ACC112 (cell line): ENCODE results near the gene SCN2A.

Experiments
- H2AFZ ChIP-seq: fragments of 200-600 bp; sonication (generic); one replicate; pipeline ENCODE4 v1.6.0; 2017; ENCODE audit warnings: antibody characterized with exemption, low read length; ENCODE audit not compliant: unreplicated experiment
- H3K27ac ChIP-seq: fragments of 200-600 bp; sonication (generic); 2 replicates; pipeline ENCODE4 v1.5.1; 2014; ENCODE audit warnings: low read depth, mild to moderate bottlenecking, antibody characterized with exemption, low read length, moderate library complexity
- H3K27me3 ChIP-seq: fragments of 200-600 bp; sonication (generic); 2 replicates; pipeline ENCODE4 v1.6.1; 2014; ENCODE audit warnings: mild to moderate bottlenecking, antibody characterized with exemption, low read length, moderate library complexity, mixed read lengths; ENCODE audit not compliant: insufficient read depth
- H3K36me3 ChIP-seq: fragments of 200-600 bp; sonication (generic); 2 replicates; pipeline ENCODE4 v1.6.1; 2016; ENCODE audit warnings: mild to moderate bottlenecking, antibody characterized with exemption, low read length, moderate library complexity, mixed read lengths; ENCODE audit not compliant: insufficient read depth
- H3K4me1 ChIP-seq: fragments of 200-600 bp; sonication (generic); one replicate; pipeline ENCODE4 v1.6.1; 2016; ENCODE audit warnings: low read length, mixed read lengths; ENCODE audit not compliant: insufficient read depth, unreplicated experiment, control insufficient read depth
- H3K4me3 ChIP-seq: fragments of 200-600 bp; sonication (generic); 2 replicates; pipeline ENCODE4 v1.5.1; 2014; ENCODE audit warnings: mild to moderate bottlenecking, low read depth, low read length
- H3K79me2 ChIP-seq: fragments of 200-600 bp; sonication (generic); one replicate; pipeline ENCODE4 v1.6.0; 2016; ENCODE audit warnings: low read length; ENCODE audit not compliant: control insufficient read depth, unreplicated experiment, insufficient read depth

The SCN2A gene

DNA sequence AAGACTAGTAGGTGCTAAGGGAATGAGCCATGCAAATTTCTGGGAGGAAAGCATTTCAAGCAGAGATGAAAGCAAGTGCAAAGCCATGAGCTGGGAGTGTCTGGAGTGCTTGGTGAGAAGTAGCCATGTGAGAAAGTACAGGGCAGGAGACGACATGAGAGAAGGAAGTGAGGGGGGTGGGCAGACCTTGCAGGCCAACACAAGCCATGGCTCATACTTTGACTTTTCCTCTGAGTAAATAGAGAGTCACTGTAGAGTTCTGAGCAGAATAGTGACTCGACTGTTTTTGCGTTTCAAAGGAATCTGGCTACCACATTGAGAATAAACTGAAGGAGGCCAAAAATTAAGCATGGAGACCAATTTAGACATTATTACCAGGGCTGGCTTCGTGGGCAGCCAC, 42.2 kb downstream of the SCN2A start:
- no peaks in the 10 kb centered on the region for H3K79me2 ChIP-seq
- H3K27ac ChIP-seq, result no peak overlapping the region
- no peaks in the 10 kb centered on the region for H3K4me1 ChIP-seq
- H3K4me3 ChIP-seq, result no peak overlapping the region
- no peaks in the 10 kb centered on the region for H3K36me3 ChIP-seq
- H2AFZ ChIP-seq, result no peak overlapping the region
- H3K27me3 ChIP-seq, result no peaks in the 10 kb centered on the region

GRCh38 chr2:165283342-165283741, 44.1 kb downstream of the SCN2A start:
- H3K4me3 ChIP-seq, result no peak overlapping the region
- H3K4me1 ChIP-seq, result no peaks in the 10 kb centered on the region
- no peaks in the 10 kb centered on the region for H3K27me3 ChIP-seq
- H3K79me2 ChIP-seq, result no peaks in the 10 kb centered on the region
- no peak overlapping the region for H3K27ac ChIP-seq
- no peak overlapping the region for H2AFZ ChIP-seq
- H3K36me3 ChIP-seq, result no peaks in the 10 kb centered on the region

- H3K4me3 ChIP-seq, result no peak overlapping the region
- H2AFZ ChIP-seq, result no peak overlapping the region
- H3K27ac ChIP-seq, result no peak overlapping the region
- H3K36me3 ChIP-seq, result no peaks in the 10 kb centered on the region
- H3K4me1 ChIP-seq, result no peaks in the 10 kb centered on the region
- no peaks in the 10 kb centered on the region; the same call in 1 of the 2 replicates for H3K27me3 ChIP-seq
- H3K79me2 ChIP-seq, result no peaks in the 10 kb centered on the region
These were observed 48.0 kb downstream of the SCN2A start for GRCh38 chr2:165287094-165287778.

DNA sequence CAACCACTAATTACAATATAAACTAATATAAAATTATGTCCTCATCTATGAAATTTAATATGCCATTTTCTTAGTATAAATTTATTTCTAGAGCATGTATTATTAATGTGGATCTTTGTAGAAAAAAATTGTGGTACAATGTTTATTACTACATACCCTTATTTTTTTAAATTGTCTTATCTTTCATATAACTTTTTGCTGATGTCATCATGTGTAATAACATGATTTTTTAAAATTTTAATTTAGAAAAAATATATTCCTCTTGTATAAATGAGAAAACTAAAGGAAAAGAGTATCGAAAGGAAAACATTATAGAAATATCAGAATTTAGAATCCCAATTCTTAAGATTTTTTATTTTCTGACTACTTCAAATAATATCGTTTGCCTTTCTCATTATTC, 49.9 kb downstream of the SCN2A start:
- H3K27ac ChIP-seq, result no peak overlapping the region
- no peak overlapping the region for H3K4me3 ChIP-seq
- no peaks in the 10 kb centered on the region; the same call in 1 of the 2 replicates for H3K27me3 ChIP-seq

DNA sequence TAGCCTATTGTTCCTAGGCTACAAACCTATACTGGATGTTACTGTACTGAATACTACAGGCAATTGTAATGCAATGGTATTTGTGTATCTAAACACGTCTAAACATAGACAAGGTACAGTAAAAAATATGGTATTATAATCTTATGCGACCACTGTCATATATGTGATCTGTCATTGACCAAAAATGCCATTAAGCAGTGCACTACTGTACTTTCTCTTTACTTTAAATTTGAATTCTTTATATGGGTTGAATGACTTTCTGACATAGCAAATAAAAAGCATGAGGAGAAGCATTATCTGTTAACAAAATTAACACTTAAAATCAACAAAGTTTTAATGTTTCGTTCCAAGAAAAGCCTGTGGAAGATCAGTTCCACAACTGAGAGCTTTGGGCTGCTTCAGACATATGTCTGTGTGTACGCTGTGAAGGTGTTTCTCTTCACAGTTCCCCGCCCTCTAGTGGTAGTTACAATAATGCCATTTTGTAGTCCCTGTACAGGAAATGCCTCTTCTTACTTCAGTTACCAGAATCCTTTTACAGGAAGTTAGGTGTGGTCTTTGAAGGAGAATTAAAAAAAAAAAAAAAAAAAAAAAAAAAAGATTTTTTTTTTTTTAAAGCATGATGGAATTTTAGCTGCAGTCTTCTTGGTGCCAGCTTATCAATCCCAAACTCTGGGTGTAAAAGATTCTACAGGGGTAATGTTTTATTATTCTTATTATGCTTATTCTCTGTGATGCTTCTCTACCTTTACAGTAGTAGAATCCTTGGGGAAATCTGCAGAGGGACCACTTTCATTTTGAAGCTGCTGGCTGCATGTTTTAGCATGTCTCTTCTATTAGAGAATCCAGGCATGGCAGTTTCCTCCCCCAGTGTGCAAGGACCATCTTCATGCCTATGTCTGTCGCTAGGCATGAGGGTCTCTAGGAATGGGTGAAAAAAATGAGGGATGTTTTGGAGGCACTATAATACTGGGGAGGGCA, 54.5 kb downstream of the SCN2A start:
- peak overlapping the region; percentile 75 for H3K4me3 ChIP-seq
- H3K27me3 ChIP-seq, result no peaks in the 10 kb centered on the region; the same call in 1 of the 2 replicates
- no peaks in the 10 kb centered on the region for H3K79me2 ChIP-seq
- peak overlapping the region; percentile 57 for H2AFZ ChIP-seq
- H3K36me3 ChIP-seq, result no peaks in the 10 kb centered on the region
- no peaks in the 10 kb centered on the region for H3K4me1 ChIP-seq
- no peak overlapping the region for H3K27ac ChIP-seq

More for the DNA sequence above, 49.9 kb downstream of the SCN2A start:
- no peak overlapping the region for H2AFZ ChIP-seq
- no peaks in the 10 kb centered on the region for H3K36me3 ChIP-seq
- H3K4me1 ChIP-seq, result no peaks in the 10 kb centered on the region
- no peaks in the 10 kb centered on the region for H3K79me2 ChIP-seq

- Histone ChIP-seq H3K27me3 (no peaks in the 10 kb centered on the region; the same call in 1 of the 2 replicates), H3K36me3 (no peaks in the 10 kb centered on the region), H3K4me1 (no peaks in the 10 kb centered on the region), H3K79me2 (no peaks in the 10 kb centered on the region), H2AFZ (peak overlapping the region; percentile 36), H3K27ac (no peak overlapping the region), H3K4me3 (peak overlapping the region; percentile 75; the same call in 1 of the 2 replicates)
These were observed 55.7 kb downstream of the SCN2A start for GRCh38 chr2:165294912-165295311.

GRCh38 chr2:165295643-165296042, 56.4 kb downstream of the SCN2A start:
- Histone ChIP-seq H3K79me2 (no peaks in the 10 kb centered on the region), H3K27me3 (no peaks in the 10 kb centered on the region; the same call in 1 of the 2 replicates), H2AFZ (no peak overlapping the region), H3K4me3 (no peak overlapping the region), H3K4me1 (no peaks in the 10 kb centered on the region), H3K27ac (no peak overlapping the region), H3K36me3 (no peaks in the 10 kb centered on the region)

GRCh38 chr2:165305391-165306096, 66.3 kb downstream of the SCN2A start:
- Histone ChIP-seq H3K36me3 (no peaks in the 10 kb centered on the region), H3K79me2 (no peaks in the 10 kb centered on the region), H3K4me3 (no peak overlapping the region), H3K4me1 (no peaks in the 10 kb centered on the region), H2AFZ (peak overlapping the region; percentile 17), H3K27ac (no peak overlapping the region), H3K27me3 (no peaks in the 10 kb centered on the region)

DNA sequence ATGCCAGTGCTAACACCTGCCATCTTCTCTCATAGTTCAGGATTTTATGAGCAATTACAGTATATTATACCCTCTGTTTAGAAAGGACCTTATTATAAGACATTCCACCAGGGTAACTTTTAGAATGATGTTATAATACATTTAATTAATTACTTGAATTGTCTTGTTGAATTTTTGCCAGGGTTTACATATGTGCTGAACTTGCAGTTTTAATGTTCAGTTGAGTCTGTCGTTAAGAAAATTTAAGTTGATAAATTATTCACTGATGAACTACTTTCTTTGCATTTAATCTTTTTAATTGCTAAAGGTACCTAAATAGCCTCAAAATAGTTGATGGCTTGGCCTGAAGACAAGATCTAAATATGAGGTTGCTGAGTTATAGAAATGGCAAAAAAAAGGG, 68.1 kb downstream of the SCN2A start:
- Histone ChIP-seq H3K27ac (no peak overlapping the region), H3K4me3 (no peak overlapping the region), H3K79me2 (no peaks in the 10 kb centered on the region), H3K36me3 (no peaks in the 10 kb centered on the region), H3K27me3 (no peaks in the 10 kb centered on the region), H3K4me1 (no peaks in the 10 kb centered on the region), H2AFZ (no peak overlapping the region)

GRCh38 chr2:165311949-165312348, 72.7 kb downstream of the SCN2A start:
- Histone ChIP-seq H3K27me3 (no peaks in the 10 kb centered on the region), H2AFZ (no peak overlapping the region), H3K4me1 (no peaks in the 10 kb centered on the region), H3K36me3 (no peaks in the 10 kb centered on the region), H3K27ac (no peak overlapping the region), H3K79me2 (no peaks in the 10 kb centered on the region), H3K4me3 (no peak overlapping the region)
